Measurements from ENCODE around the gene SUB1.
"Not testable (repeated sequence)": the region's sequence is repeated elsewhere in the genome, so short reads cannot be mapped to it uniquely, and the experiment has no call there.

The SUB1 gene

GRCh38 chr5:32601623-32602295, 16.4 kb downstream of the SUB1 start:
- DNase-seq, result no peak

DNA sequence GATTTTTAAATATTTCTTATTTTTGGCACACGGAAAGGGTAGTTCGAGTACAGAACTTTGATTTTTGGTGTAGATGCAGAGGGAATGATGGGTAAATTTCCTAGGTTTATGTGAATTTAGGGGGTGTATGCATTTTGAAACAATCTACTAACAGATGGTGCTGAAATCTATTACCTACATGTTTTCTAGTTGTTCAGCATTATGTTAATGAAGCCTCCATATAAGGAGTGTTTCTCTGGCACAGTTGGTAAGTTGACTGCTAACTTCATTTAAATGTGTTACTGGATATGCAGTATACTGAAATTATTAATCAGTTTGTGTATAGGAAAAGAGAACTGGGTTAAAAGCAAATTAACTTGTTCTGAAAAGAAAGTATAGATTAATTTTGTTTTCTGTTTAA, 17.5 kb downstream of the SUB1 start:
- DNase-seq, result no peak

GRCh38 chr5:32604800-32605765, 19.7 kb downstream of the SUB1 start:
- DNase-seq, result no peak

GRCh38 chr5:32605766-32606152, 20.4 kb downstream of the SUB1 start:
- no peak for DNase-seq

GRCh38 chr5:32612134-32612888, 27.0 kb downstream of the SUB1 start:
- no peak for DNase-seq

GRCh38 chr5:32613050-32613672, 27.8 kb downstream of the SUB1 start:
- peak; percentile 87 for DNase-seq

GRCh38 chr5:32615236-32615635, 29.9 kb downstream of the SUB1 start:
- DNase-seq, result no peak

GRCh38 chr5:32618962-32619361, 33.6 kb downstream of the SUB1 start:
- no peak for DNase-seq

- DNase-seq, result no peak
These were observed 35.9 kb downstream of the SUB1 start for GRCh38 chr5:32621256-32621655.

DNA sequence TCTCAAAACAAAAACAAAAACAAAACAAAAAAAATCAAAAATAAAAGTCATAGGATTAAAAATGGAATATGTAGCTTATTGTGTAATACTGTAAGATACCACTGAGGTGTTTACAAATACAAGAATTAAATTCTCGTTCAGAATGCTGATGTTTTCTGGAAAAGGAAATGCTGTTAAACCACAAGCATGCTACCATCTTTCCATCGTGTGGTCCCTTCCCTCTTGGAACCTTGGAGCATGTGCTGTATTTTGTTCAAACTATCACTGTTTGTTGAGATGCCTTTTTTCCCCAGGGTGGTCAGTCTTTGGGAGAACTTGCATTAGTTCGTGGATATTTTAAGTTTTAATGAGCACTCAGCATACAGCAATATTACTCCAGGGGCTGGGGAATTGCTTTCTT, 39.7 kb downstream of the SUB1 start:
- DNase-seq, result no peak

DNA sequence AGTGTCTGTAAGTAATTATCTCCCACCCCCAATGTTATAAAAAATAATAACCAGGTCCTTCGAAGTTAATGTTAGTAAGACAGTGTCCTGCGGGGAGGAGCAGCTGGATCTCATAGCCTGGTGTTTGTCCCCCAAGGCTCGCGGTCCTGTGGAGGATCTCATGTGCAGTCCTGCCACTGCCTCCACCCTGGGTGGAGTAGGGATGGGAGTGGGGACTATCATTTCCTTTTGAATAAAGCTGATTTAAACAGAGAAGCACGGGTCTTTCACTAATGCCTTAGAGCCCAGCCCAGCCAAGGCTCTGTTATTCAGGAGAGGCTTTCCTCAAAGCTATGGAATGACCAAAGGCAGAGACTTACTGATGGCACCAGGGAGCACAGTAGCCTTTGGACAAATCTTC, 40.2 kb downstream of the SUB1 start:
- no peak for DNase-seq

DNA sequence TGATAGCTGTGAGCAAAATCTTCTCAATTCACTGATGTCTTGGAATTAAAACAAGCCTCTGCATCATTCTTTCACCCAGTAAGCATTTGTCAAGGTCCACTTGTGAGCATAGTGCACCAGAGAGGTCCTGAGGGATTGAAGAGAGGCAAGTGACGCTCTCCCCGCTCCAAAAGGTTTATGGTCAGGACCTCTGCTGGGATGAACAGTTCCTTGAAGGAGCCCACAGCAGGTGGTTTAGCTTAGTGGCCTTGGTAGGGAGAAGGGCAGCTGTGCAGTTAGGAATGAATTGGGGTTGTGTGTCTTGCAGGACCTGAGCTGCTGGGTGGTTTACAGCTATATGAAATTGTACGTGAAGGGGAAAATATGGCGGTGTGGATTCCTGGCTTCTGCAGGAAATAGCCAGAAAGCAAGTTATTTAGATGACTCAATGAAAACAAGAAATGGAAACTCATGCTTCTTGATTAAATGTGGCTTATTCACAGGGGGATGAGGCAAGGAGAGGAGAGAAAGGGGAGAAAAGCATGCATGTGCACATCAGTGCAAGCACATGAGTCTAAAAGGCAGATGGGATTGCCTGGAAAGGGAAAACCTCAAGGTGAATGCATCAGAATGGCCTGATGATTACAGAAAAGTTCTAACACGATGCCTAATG, 42.0 kb downstream of the SUB1 start:
- DNase-seq, result no peak

DNA sequence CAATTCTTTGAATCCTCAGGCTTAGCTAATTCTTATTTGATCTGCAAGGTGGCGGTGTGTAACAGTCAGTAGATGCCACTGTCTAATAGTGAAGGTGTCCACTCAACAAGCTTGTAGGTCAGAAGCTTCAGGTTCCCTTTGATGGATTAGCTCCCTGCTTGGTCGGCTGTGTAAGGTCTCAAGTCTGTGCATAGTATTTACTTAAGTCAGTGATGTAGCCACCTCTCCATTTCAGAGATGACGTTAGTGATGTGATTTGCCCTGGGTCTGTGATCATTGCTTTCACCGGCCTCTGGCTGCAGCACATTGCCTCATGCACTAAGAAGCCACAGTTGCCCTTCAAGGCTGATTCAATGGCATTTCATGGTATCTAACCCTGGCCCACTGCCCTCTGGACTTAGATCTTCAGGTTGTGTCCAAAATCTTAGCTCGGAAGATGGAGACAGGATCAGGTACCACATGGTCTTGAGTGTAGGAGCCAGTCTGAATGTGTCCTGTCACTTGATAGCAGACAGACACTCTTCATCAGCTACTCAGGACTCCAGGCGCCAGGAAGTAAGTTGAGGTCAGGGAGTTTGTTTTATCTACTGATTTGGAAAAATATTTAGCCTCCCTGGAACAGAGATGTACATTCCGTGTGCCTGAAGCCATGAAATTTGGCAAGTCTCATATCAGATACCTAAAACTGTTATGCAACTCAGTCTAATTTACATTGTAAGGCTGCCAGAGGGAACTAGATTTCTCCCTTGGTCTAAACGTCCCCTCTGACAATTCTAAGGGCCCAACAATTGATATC, 42.9 kb downstream of the SUB1 start:
- DNase-seq, result no peak

DNA sequence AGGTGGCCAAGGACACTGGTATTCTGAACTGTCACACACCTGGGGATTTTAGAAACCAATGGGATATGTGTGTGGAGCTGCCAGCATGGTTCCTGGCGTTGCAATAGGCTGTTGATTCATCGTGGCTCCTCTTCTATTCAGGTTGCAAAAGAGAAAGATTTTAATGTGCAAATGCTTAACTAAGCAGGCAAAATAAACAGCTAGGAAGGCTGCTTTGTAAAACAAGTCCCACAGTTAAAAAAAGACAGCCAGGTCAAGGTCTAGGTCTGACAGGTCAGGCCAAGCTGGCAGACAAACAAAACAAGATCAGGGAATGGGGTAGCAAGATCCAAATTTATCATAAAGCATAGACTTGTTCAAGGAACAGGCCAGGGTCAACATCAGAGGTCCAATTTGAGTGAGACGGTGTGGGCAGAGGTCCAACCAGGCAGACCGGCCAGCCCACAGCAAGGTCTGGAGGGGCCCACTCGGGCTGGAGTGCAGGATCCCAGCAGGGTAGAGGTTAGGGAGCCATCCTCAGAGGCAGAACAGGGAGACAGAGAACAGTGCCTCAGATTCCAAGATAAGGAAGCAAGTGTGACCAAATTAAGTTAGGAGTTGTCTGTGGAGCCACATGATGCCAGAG, 45.6 kb downstream of the SUB1 start:
- DNase-seq, result no peak

- DNase-seq, result not testable (repeated sequence)
These were observed 47.7 kb downstream of the SUB1 start for GRCh38 chr5:32633017-32633416.

GRCh38 chr5:32638309-32638708, 53.0 kb downstream of the SUB1 start:
- DNase-seq, result no peak

DNA sequence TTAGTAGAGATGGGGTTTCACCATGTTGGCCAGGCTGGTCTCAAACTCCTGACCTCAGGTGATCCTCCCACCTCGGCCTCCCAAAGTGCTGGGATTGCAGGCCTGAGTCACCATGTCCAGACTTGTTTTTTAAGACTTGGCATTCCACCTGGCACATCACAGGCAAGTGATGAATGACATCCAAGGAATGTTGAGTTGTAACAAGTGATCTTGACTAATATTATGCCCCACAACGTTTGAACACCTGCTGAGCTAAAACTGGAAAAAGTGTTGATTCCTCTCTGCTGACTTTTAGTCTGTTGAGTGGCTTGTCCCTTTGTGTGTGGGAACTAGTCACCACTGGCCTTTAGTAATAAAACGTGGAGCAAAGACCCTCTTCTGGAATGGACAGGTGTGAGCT, 54.6 kb downstream of the SUB1 start:
- DNase-seq, result no peak

DNA sequence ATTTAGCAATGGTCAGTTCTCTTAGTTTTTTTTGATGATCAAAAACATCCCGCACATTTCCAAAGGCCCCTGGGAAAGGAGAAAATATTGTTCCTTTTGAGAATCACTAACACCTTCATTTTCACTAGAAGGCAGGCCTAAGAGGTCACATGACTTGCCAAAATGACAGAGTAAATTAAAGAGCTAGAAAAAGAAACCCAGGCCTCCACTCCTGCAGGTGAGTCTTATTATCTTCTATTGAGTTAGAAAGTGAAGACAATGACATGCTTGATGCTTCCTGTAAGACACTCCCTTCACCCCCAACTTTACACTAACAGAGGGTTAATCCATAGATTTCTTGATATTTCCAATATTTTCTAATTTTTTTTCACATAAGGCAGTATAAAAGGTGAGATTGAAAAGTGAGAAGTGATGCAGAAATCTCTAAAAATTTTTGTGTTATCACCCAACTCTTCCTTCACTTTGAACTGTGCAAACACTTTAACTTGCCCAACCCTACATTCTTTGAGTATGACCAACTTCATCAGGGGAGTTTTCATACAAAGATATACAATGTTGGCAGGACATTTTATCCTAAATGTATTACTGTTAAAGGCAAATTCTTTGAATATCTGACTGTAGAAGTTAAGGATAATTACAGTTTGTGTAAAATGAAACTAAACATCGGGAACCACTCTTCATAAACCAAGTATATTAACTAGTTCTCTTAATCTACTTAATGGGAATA, 57.1 kb downstream of the SUB1 start:
- no peak for DNase-seq

DNA sequence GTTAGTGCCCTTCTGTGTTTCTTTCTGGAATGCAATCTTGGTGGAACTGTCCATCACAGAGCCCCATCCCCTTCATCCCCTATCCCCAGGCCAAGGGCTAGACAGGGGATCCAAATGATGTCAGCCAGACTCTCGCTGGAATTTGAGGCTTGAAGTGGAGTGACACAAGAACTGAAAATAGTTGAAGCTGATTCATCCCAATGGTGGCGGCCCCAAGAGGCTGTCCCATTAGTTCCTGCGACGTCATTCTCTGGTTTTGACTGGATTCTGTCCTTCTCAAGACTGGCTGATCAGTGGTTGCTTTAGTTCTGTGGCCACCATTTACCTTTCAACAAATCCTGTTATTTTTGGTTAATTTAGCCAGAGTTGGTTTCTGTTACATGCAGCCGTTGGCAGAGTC, 59.9 kb downstream of the SUB1 start:
- no peak for DNase-seq

Data from NCI-H1694 (cell line).